K562 (cell line): ENCODE data around the gene ZSWIM6. TPM values are rescaled to one million over a fixed set of nuclear protein-coding genes. Genes with fewer than 3 reads are reported as not detected.

ENCODE experiments used
- ATAC-seq: fragments of 200-7000 bp; cut with Tn5 transposase; 3 replicates; pipeline ENCODE4 v1.9.1; 2020; ENCODE audit warnings: moderate library complexity
- BruUV-seq: library from RNA; stranded (reverse); fragments of 400-500 nt; replicated peaks from 2 replicates; lab custom pipeline; 2021; lab: Mats Ljungman, UMichigan
- CTCF ChIA-PET: fragments of 300-600 bp; formaldehyde crosslinking; extraction: SDS; loops from one replicate; lab custom pipeline; 2021; ENCODE audit warnings: low intra/inter-chr PET ratio; lab: Yijun Ruan, JAX
- POLR2A ChIA-PET: fragments of 300-600, 350-650 bp; sonication (Branson Sonifier 250); formaldehyde crosslinking; extraction: SDS; loops from one replicate; lab custom pipeline; 2021; ENCODE audit warnings: antibody characterized with exemption, inconsistent platforms; lab: Yijun Ruan, JAX
- DNase-seq, 4 experiments: peaks; one replicate each; pipeline versions ENCODE4 v3.0.0 to v3.0.0-alpha.2; 2011 to 2018; ENCODE audit warnings: low spot score in 3 of 4, mixed read lengths in 3 of 4; ENCODE audit errors: extremely low read depth in 1 of 4
- FAIRE-seq: peaks from 2 replicates; lab custom pipeline; 2011; peaks lifted over from hg19 to GRCh38; lab: Jason Lieb, UNC
- H2AFZ ChIP-seq: 2 replicates; pipeline ENCODE4 v1.6.0; 2011; ENCODE audit warnings: low read depth, low read length, control low read depth, inconsistent platforms
- H3K27ac ChIP-seq: fragments of 200-600 bp; 3 replicates; pipeline ENCODE4 v1.8.0; 2011; ENCODE audit warnings: low read depth, mild to moderate bottlenecking, control low read depth, inconsistent platforms, low read length, moderate library complexity, mixed read lengths; ENCODE audit errors: extremely low read depth
- H3K27me3 ChIP-seq, 2 experiments: fragments of 300-600 bp in 1 of 2; 2 replicates in 1 of 2; 3 replicates in 1 of 2; pipeline versions ENCODE4 v1.6.0 to v1.8.0; 2011; ENCODE audit warnings: inconsistent platforms in 2 of 2, low read length in 2 of 2, mild to moderate bottlenecking in 1 of 2, mixed read lengths in 1 of 2, moderate library complexity in 1 of 2; ENCODE audit not compliant: control insufficient read depth in 2 of 2, insufficient read depth in 2 of 2
- H3K36me3 ChIP-seq: fragments of 300-600 bp; 3 replicates; pipeline ENCODE4 v1.8.0; 2011; ENCODE audit warnings: mild to moderate bottlenecking, low read length, inconsistent platforms; ENCODE audit not compliant: control insufficient read depth, insufficient read depth
- H3K4me1 ChIP-seq, 2 experiments: fragments of 200-600 bp in 1 of 2; replicated peaks in 1 of 2; 2 replicates in 1 of 2; 3 replicates in 1 of 2; pipeline versions ENCODE4 v1.5.1 to v1.8.0; 2011; ENCODE audit warnings: inconsistent platforms in 2 of 2, low read length in 2 of 2, mild to moderate bottlenecking in 1 of 2, mixed read lengths in 1 of 2, moderate library complexity in 1 of 2; ENCODE audit not compliant: control insufficient read depth in 2 of 2, insufficient read depth in 2 of 2
- H3K4me2 ChIP-seq: 2 replicates; pipeline ENCODE4 v1.6.1; 2011; ENCODE audit warnings: low read length, control low read depth, inconsistent platforms, mixed read lengths; ENCODE audit not compliant: insufficient read depth
- H3K4me3 ChIP-seq: fragments of 200-600 bp; sonication (generic), shearing (Covaris generic); 2 replicates; pipeline ENCODE4 v1.5.1; 2016; ENCODE audit warnings: control low read depth, inconsistent platforms
- H3K79me2 ChIP-seq: fragments of 200-600 bp; 3 replicates; pipeline ENCODE4 v1.8.0; 2011; ENCODE audit warnings: low read length, inconsistent platforms; ENCODE audit not compliant: control insufficient read depth, insufficient read depth
- H3K9ac ChIP-seq, 2 experiments: 2 replicates each; pipeline versions ENCODE4 v1.6.0 to v1.6.1; 2011; ENCODE audit warnings: low read depth in 2 of 2, low read length in 2 of 2, control low read depth in 1 of 2, inconsistent platforms in 1 of 2, mild to moderate bottlenecking in 1 of 2, mixed read lengths in 1 of 2; ENCODE audit not compliant: insufficient read depth in 1 of 2
- H3K9me1 ChIP-seq: one replicate; pipeline ENCODE4 v1.6.0; 2011; ENCODE audit warnings: inconsistent platforms, mild to moderate bottlenecking, low read length, moderate library complexity; ENCODE audit not compliant: control insufficient read depth, insufficient read depth
- H3K9me3 ChIP-seq: replicated peaks from 2 replicates; pipeline ENCODE4 v1.5.1; 2011; ENCODE audit warnings: low read depth, low read length, inconsistent platforms; ENCODE audit not compliant: control insufficient read depth, insufficient read depth
- H4K20me1 ChIP-seq: replicated peaks from 2 replicates; pipeline ENCODE4 v1.6.1; 2011; ENCODE audit warnings: low read length, inconsistent platforms, mixed read lengths; ENCODE audit not compliant: control insufficient read depth, insufficient read depth
- CBX2 ChIP-seq: fragments of 200-600 bp; sonication (generic); IDR thresholded peaks from one replicate; pipeline ENCODE4 v1.6.1; 2012; ENCODE audit warnings: mild to moderate bottlenecking, low read length, inconsistent platforms; ENCODE audit not compliant: insufficient read depth, poor library complexity, severe bottlenecking
- CBX8 ChIP-seq: fragments of 200-600 bp; sonication (generic); IDR thresholded peaks from 2 replicates; pipeline ENCODE4 v1.6.1; 2012; ENCODE audit warnings: borderline replicate concordance, mixed run types, low read depth, mild to moderate bottlenecking, moderate library complexity, mixed read lengths, low read length, control low read depth, inconsistent platforms; ENCODE audit not compliant: poor library complexity, severe bottlenecking; ENCODE audit errors: extremely low read depth
- FOXK2 ChIP-seq, 2 experiments: fragments of 450-650 bp; IDR thresholded peaks in 1 of 2; conservative IDR thresholded peaks in 1 of 2; 2 replicates each; pipeline ENCODE4 v1.6.1; 2016; ENCODE audit warnings: low read depth in 2 of 2, mild to moderate bottlenecking in 1 of 2
- ZFP36 ChIP-seq: fragments of 150-350 bp; IDR thresholded peaks from 2 replicates; pipeline ENCODE4 v1.6.1; 2018; ENCODE audit warnings: low read length, low read depth; ENCODE audit not compliant: partially characterized antibody
- WGBS: fragments of 100-300 bp; shearing (Covaris generic); methylation state at CpG from one replicate; pipeline ENCODE4 v1.1.6; 2016; ENCODE audit warnings: low coverage, mixed read lengths; ENCODE audit not compliant: insufficient coverage; ENCODE audit errors: missing lambda C conversion rate; 5-methylcytosine and 5-hydroxymethylcytosine counted together
- in situ Hi-C: fragments of 300-500 bp; cut with MboI; formaldehyde crosslinking; loops from 4 replicates; pipeline ENCODE4 v1.15.0; 2018; ENCODE audit warnings: inconsistent platforms, mixed read lengths
- intact Hi-C: fragments of 100-400 bp; cut with micrococcal nuclease; formaldehyde crosslinking; loops from 2 replicates; pipeline ENCODE4 v1.14.2; 2022
- polyA plus RNA-seq, 8 experiments: library from polyadenylated mRNA; depleted of rRNA in 4 of 8; stranded (reverse) in 5 of 8; unstranded in 3 of 8; fragments of >200 nt; fragmentation: Nextera tagmentation in 2 of 8; fragmentation: Illumina TruSeq in 1 of 8; extraction: Ambion mirVana in 2 of 8; extraction: Trizol in 1 of 8; gene quantifications; 2 replicates each; pipeline versions ENCODE4 v1.2.1 to v1.2.3, GENCODE V29; 2011 to 2014; ENCODE audit warnings: inconsistent platforms in 1 of 8, missing spikeins in 1 of 8
- total RNA-seq, 7 experiments: library from RNA; depleted of rRNA in 6 of 7; stranded (reverse); fragments of >200 nt in 6 of 7; fragmentation: Illumina TruSeq in 2 of 7; extraction: Trizol in 2 of 7; gene quantifications; 2 replicates each; pipeline versions ENCODE4 v1.2.1 to v1.2.3, GENCODE V29; 2011 to 2021; ENCODE audit warnings: low replicate concordance in 1 of 7

Gene ZSWIM6
- total and polyA plus RNA-seq, 9 of the 15 experiments (the other 6 are each of a cell fraction or from before 2014, with no cell fraction given) = 0.81 to 3.2 (median 2.0) TPM

DNA sequence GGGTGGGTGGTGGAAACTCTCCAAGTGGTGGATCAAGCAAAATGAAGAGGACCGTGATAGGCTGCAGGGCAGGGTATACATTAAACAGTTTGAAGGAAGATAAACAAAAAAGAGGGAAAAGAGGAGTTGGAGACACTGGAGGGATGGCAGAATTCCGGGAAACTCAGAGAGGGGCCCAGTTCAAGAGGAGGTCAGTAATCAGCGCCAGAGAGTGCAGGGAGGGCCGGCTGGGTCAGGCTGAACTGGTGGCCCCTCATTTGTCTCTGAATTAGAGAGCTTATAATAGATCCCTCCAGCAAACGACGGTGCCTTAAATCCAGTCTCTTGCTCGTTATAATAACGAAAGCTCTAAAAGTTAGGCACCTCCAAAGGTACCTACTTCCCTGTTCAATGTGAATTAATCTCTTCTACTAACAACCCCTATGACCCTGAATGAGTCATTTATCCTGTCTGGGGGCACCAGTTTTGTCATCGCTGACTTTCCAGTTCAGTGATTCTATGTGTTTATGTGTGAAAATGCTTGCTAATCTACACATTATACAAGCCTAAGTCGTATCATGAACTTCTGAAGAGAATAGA lies 2.4 kb upstream of the ZSWIM6 start:
- no peaks in the 10 kb centered on the region for H3K36me3 ChIP-seq
- in situ Hi-C loops (no loop called here), intact Hi-C loops (loop anchor here (5.0 kb wide), 1 partner anchor 167 kb away; the partner anchor contains the start of gene SMIM15)
- ATAC-seq = no peak
- POLR2A ChIA-PET = no interaction called here
- H2AFZ ChIP-seq = no peak overlapping the region
- BruUV-seq = no TSS peak
- CTCF ChIA-PET = no interaction called here
- no peak for FAIRE-seq
- H3K4me3 ChIP-seq = no peak overlapping the region
- H4K20me1 ChIP-seq = peaks cover 18% of the 10 kb centered on the region
- peak in 1 of 4 experiments; percentile 17 for DNase-seq
- 1% methylated on average over 10 of the region's 10 CpGs for WGBS
- no peaks in the 10 kb centered on the region for H3K9me1 ChIP-seq
- H3K79me2 ChIP-seq = no peaks in the 10 kb centered on the region
- peaks cover 47 to 56% of the 10 kb centered on the region in 2 experiments for H3K27me3 ChIP-seq
- H3K27ac ChIP-seq = no peak overlapping the region
- H3K4me1 ChIP-seq = peaks cover 0 to 30% of the 10 kb centered on the region in 2 experiments; a peak in 2 of 5 replicates
- no peaks in the 10 kb centered on the region for H3K9me3 ChIP-seq
- no peak overlapping the region for H3K9ac ChIP-seq
- TF ChIP-seq CBX8 (peak; percentile 86), ZFP36 (peak; percentile 38), CBX2 (peak; percentile 53), FOXK2 (conservative IDR thresholded peaks at IDR 0.05 in 1 of 2, IDR thresholded peaks at IDR 0.05 in 1 of 2; ENCODE audit: low read depth in 2 of 2) (no peak)
- no peak overlapping the region for H3K4me2 ChIP-seq
